Mononuclear cell (primary cell): Measurements from ENCODE around the gene DDIT4L. TPM values are rescaled to one million over a fixed set of nuclear protein-coding genes. Genes with fewer than 3 reads are reported as not detected.
"Not testable (repeated sequence)": the region's sequence is repeated elsewhere in the genome, so short reads cannot be mapped to it uniquely, and the experiment has no call there.

Source experiments
- H3K27me3 ChIP-seq: 2 replicates; pipeline ENCODE4 v1.6.0; 2011; ENCODE audit warnings: low read length, control low read depth; ENCODE audit not compliant: insufficient read depth
- H3K4me1 ChIP-seq: 2 replicates; pipeline ENCODE4 v1.5.1; 2011; ENCODE audit warnings: mild to moderate bottlenecking, low read length, control low read depth; ENCODE audit not compliant: insufficient read depth
- H3K4me3 ChIP-seq: 2 replicates; pipeline ENCODE4 v1.5.1; 2011; ENCODE audit warnings: mild to moderate bottlenecking, low read length, moderate library complexity
- H3K9me3 ChIP-seq: 2 replicates; pipeline ENCODE4 v1.5.1; 2011; ENCODE audit warnings: low read depth, mild to moderate bottlenecking, control low read depth, low read length
- total RNA-seq: library from RNA; depleted of rRNA; stranded (reverse); fragments of >200 nt; gene quantifications from one replicate; pipeline ENCODE4 v1.2.3, GENCODE V29; 2012

Gene DDIT4L
- total RNA-seq, 1 donor = 0.21 TPM

GRCh38 chr4:100137320-100137719, 52.9 kb downstream of the DDIT4L start:
- H3K4me1 ChIP-seq, H3K27me3 ChIP-seq, H3K4me3 ChIP-seq: not testable (repeated sequence)
- H3K9me3 ChIP-seq = peaks cover 16% of the 10 kb centered on the region

Other genes with a start within 250 kb of the DDIT4L start
- gene DNAJB14, start 243.8 kb downstream of the DDIT4L start, total RNA-seq = 70.1 TPM
- gene H2AZ1, start 240.2 kb downstream of the DDIT4L start, total RNA-seq = 87.9 TPM